Endothelial cell of umbilical vein (primary cell): ENCODE results near the gene IGBP1. TPM values are rescaled to one million over a fixed set of nuclear protein-coding genes. Genes with fewer than 3 reads are reported as not detected.

Source experiments
- BruUV-seq: library from RNA; stranded (reverse); fragments of 400-500 nt; replicated peaks from 2 replicates; lab custom pipeline; 2021; lab: Mats Ljungman, UMichigan
- CTCF ChIA-PET: fragments of 300-600, 350-600 bp; sonication (Branson Sonifier 250); formaldehyde crosslinking; loops from one replicate; lab custom pipeline; 2021; ENCODE audit warnings: antibody characterized with exemption, inconsistent platforms; lab: Charles Lee
- POLR2A ChIA-PET: fragments of 300-600, 350-600 bp; sonication (Branson Sonifier 250); formaldehyde crosslinking; loops from one replicate; lab custom pipeline; 2021; ENCODE audit warnings: antibody characterized with exemption, inconsistent platforms; lab: Charles Lee
- DNase-seq: peaks from one replicate; pipeline ENCODE4 v3.0.0-alpha.2; 2011; ENCODE audit warnings: low read depth, low spot score
- FAIRE-seq: peaks from 2 replicates; lab custom pipeline; 2011; peaks lifted over from hg19 to GRCh38; lab: Jason Lieb, UNC
- H2AFZ ChIP-seq: 2 replicates; pipeline ENCODE4 v1.6.0; 2012; ENCODE audit warnings: low read depth, low read length, control low read depth, inconsistent platforms
- H3K27ac ChIP-seq: 2 replicates; pipeline ENCODE4 v1.5.1; 2011; ENCODE audit warnings: low read depth, mild to moderate bottlenecking, control low read depth, low read length, moderate library complexity; ENCODE audit not compliant: insufficient read depth
- H3K27me3 ChIP-seq, 2 experiments: 2 replicates each; pipeline versions ENCODE4 v1.6.0 to v1.6.1; 2011; ENCODE audit warnings: low read length in 2 of 2, mixed read lengths in 1 of 2; ENCODE audit not compliant: control insufficient read depth in 2 of 2, insufficient read depth in 2 of 2
- H3K36me3 ChIP-seq, 2 experiments: 2 replicates in 1 of 2; 3 replicates in 1 of 2; pipeline ENCODE4 v1.5.1; 2011; ENCODE audit warnings: low read length in 2 of 2, mild to moderate bottlenecking in 1 of 2, moderate library complexity in 1 of 2; ENCODE audit not compliant: control insufficient read depth in 2 of 2, insufficient read depth in 2 of 2; ENCODE audit errors: extremely low read depth in 1 of 2
- H3K4me1 ChIP-seq: 3 replicates; pipeline ENCODE4 v1.5.1; 2011; ENCODE audit warnings: mild to moderate bottlenecking, low read length; ENCODE audit not compliant: control insufficient read depth, insufficient read depth; ENCODE audit errors: extremely low read depth
- H3K4me2 ChIP-seq: 2 replicates; pipeline ENCODE4 v1.6.1; 2011; ENCODE audit warnings: low read length, control low read depth, mixed read lengths; ENCODE audit not compliant: insufficient read depth
- H3K4me3 ChIP-seq, 3 experiments: fragments of 200-600 bp in 1 of 3; sonication (generic), shearing (Covaris generic) in 1 of 3; replicated peaks in 1 of 3; 2 replicates each; pipeline ENCODE4 v1.5.1; 2011 to 2016; ENCODE audit warnings: control low read depth in 3 of 3, low read length in 3 of 3, mild to moderate bottlenecking in 2 of 3, inconsistent platforms in 1 of 3, low read depth in 1 of 3, moderate library complexity in 1 of 3; ENCODE audit not compliant: insufficient read depth in 1 of 3
- H3K79me2 ChIP-seq: 2 replicates; pipeline ENCODE4 v1.6.0; 2012; ENCODE audit warnings: low read length, inconsistent platforms; ENCODE audit not compliant: control insufficient read depth, insufficient read depth
- H3K9ac ChIP-seq: replicated peaks from 2 replicates; pipeline ENCODE3; 2011; ENCODE audit warnings: low read length, control low read depth; ENCODE audit not compliant: insufficient read depth; ENCODE audit errors: extremely low read depth
- H3K9me1 ChIP-seq: replicated peaks from 3 replicates; pipeline ENCODE4 v1.6.0; 2011; ENCODE audit warnings: mild to moderate bottlenecking, low read length; ENCODE audit not compliant: control insufficient read depth, insufficient read depth; ENCODE audit errors: extremely low read depth
- H3K9me3 ChIP-seq: replicated peaks from 2 replicates; pipeline ENCODE4 v1.5.1; 2012; ENCODE audit warnings: low read length, inconsistent platforms; ENCODE audit not compliant: control insufficient read depth, insufficient read depth
- H4K20me1 ChIP-seq: replicated peaks from 2 replicates; pipeline ENCODE3; 2011; ENCODE audit warnings: mild to moderate bottlenecking, low read length; ENCODE audit not compliant: control insufficient read depth, insufficient read depth; ENCODE audit errors: extremely low read depth
- CTCF ChIP-seq, 2 donors: IDR thresholded peaks; 1 replicate in 1 of 2; 2 replicates in 1 of 2; pipeline ENCODE4 v1.5.1; 2011; ENCODE audit warnings: low read length in 2 of 2, mild to moderate bottlenecking in 2 of 2, moderate library complexity in 2 of 2, control low read depth in 1 of 2, inconsistent platforms in 1 of 2, low read depth in 1 of 2; ENCODE audit not compliant: insufficient read depth in 1 of 2; ENCODE audit errors: extremely low read depth in 1 of 2
- EZH2 ChIP-seq: IDR thresholded peaks from 2 replicates; pipeline ENCODE4 v1.6.1; 2012; ENCODE audit warnings: borderline replicate concordance, low read depth, mild to moderate bottlenecking, moderate library complexity, low read length, inconsistent platforms; ENCODE audit not compliant: severe bottlenecking
- FOS ChIP-seq: IDR thresholded peaks from 2 replicates; pipeline ENCODE4 v1.6.1; 2011; ENCODE audit warnings: mild to moderate bottlenecking, low read length, moderate library complexity, borderline replicate concordance; ENCODE audit not compliant: insufficient read depth
- GATA2 ChIP-seq: IDR thresholded peaks from 2 replicates; pipeline ENCODE4 v1.7.0; 2011; ENCODE audit warnings: low read depth, mild to moderate bottlenecking, moderate library complexity, mixed read lengths, low read length; ENCODE audit not compliant: insufficient read length, insufficient read depth
- JUN ChIP-seq: IDR thresholded peaks from 2 replicates; pipeline ENCODE4 v1.6.1; 2011; ENCODE audit warnings: borderline replicate concordance, low read depth; ENCODE audit not compliant: insufficient read length, insufficient read depth
- MAX ChIP-seq: IDR thresholded peaks from 2 replicates; pipeline ENCODE4 v1.6.1; 2011; ENCODE audit not compliant: insufficient read depth, insufficient read length
- MYC ChIP-seq: IDR thresholded peaks from one replicate; pipeline ENCODE4 v1.6.1; 2011; ENCODE audit warnings: mild to moderate bottlenecking, low read depth, low read length
- POLR2A ChIP-seq: IDR thresholded peaks from 2 replicates; pipeline ENCODE4 v1.6.1; 2012; ENCODE audit warnings: low read depth, mild to moderate bottlenecking, control low read depth, low read length
- POLR2AphosphoS5 ChIP-seq: IDR thresholded peaks from 2 replicates; pipeline ENCODE4 v1.6.1; 2012; ENCODE audit warnings: low read depth, mild to moderate bottlenecking, control low read depth, low read length, moderate library complexity; ENCODE audit not compliant: insufficient read depth
- dilution Hi-C: fragments of 300-500 bp; cut with MboI; formaldehyde crosslinking; loops from one replicate; pipeline ENCODE4 v1.15.0; 2019; ENCODE audit warnings: low sequenced_read_pairs; ENCODE audit not compliant: extremely low pct_ligation_motif_present
- intact Hi-C: fragments of 100-400 bp; cut with micrococcal nuclease; formaldehyde crosslinking; loops from one replicate; pipeline ENCODE4 v1.10.0; 2022
- polyA plus RNA-seq, 4 experiments: library from polyadenylated mRNA; depleted of rRNA in 3 of 4; stranded (reverse) in 3 of 4; unstranded in 1 of 4; fragments of >200 nt; gene quantifications; 2 replicates each; pipeline versions ENCODE4 v1.2.1 to v1.2.3, GENCODE V29; 2011 to 2012; ENCODE audit warnings: missing spikeins in 1 of 4
- total RNA-seq: library from RNA; stranded (reverse); gene quantifications from 2 replicates; pipeline ENCODE4 v1.2.3, GENCODE V29; 2021

IGBP1 gene
- total and polyA plus RNA-seq, 2 donors (not counting 3 experiments of a cell fraction or from before 2014, with no cell fraction given), result 38.1 to 39.5 TPM

DNA sequence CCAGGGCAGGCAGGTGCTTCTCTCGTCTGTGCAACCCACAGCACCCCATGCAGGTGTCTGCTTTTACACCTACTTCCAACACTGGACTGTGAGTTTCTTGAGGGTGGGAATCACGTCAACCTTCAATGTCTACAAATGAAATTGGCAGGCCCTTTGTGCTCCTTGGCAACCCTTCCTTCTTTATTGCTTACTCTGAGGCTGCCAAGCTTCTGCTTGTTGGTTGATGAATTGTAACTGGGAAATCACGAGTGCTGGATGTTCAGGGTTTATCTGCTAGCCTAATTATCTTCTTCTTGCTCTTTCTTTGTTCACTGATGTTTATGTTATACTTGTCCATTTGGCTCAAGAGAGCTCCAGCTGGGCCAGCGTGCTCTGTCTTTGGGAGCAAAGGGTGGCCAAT lies 41.5 kb downstream of the IGBP1 start:
- H2AFZ ChIP-seq, result peak overlapping the region; percentile 35
- no peak overlapping the region for H3K4me2 ChIP-seq
- peaks cover 5% of the 10 kb centered on the region for H3K4me1 ChIP-seq
- H3K4me3 ChIP-seq, result no peak overlapping the region
- H3K79me2 ChIP-seq, result no peaks in the 10 kb centered on the region
- ChIA-PET CTCF (interaction anchor here (0.8 to 2.0 kb wide), 4 partner anchors 9 to 49 kb away, joined by 3 to 7 read pairs (median 4); partner anchors contain the start of gene IGBP1), POLR2A (no interaction called here)
- H3K9ac ChIP-seq, result no peak overlapping the region
- TSS peak; percentile 96 for BruUV-seq
- DNase-seq (peak; percentile 19), FAIRE-seq (peak; percentile 63)
- no peaks in the 10 kb centered on the region for H3K9me1 ChIP-seq
- peak overlapping the region; percentile 41 for H3K27ac ChIP-seq
- no peaks in the 10 kb centered on the region for H3K36me3 ChIP-seq
- intact Hi-C loops (no loop called here), dilution Hi-C loops (no loop called here)
- no peaks in the 10 kb centered on the region for H3K9me3 ChIP-seq
- no peaks in the 10 kb centered on the region for H3K27me3 ChIP-seq
- TF ChIP-seq FOS (no peak), MYC (no peak), POLR2AphosphoS5 (no peak), MAX (no peak), EZH2 (no peak)
- no peaks in the 10 kb centered on the region for H4K20me1 ChIP-seq

- Histone ChIP-seq H3K27ac (no peak overlapping the region), H3K4me1 (peaks cover 5% of the 10 kb centered on the region), H3K4me2 (no peak overlapping the region), H3K9ac (no peak overlapping the region), H4K20me1 (no peaks in the 10 kb centered on the region), H2AFZ (no peak overlapping the region), H3K36me3 (no peaks in the 10 kb centered on the region), H3K9me3 (no peaks in the 10 kb centered on the region), H3K9me1 (no peaks in the 10 kb centered on the region), H3K79me2 (no peaks in the 10 kb centered on the region), H3K27me3 (no peaks in the 10 kb centered on the region), H3K4me3 (no peak overlapping the region)
- FAIRE-seq, result no peak
- POLR2A ChIA-PET, result no interaction called here
- TF ChIP-seq JUN (no peak), POLR2A (no peak), EZH2 (no peak), MYC (no peak), MAX (no peak), CTCF (IDR thresholded peaks at IDR 0.05; ENCODE audit: extremely low read depth in 1 of 2, insufficient read depth in 1 of 2, low read depth in 1 of 2, low read length in 2 of 2) (no peak), GATA2 (no peak), FOS (no peak), POLR2AphosphoS5 (no peak)
- dilution Hi-C loops (no loop called here), intact Hi-C loops (no loop called here)
- no peak for DNase-seq
- no TSS peak for BruUV-seq
- CTCF ChIA-PET, result interaction anchor here (1.6 to 2.0 kb wide), 2 partner anchors 10 to 23 kb away, joined by 4 to 5 read pairs; no protein-coding TSS in a partner anchor
These were observed 42.1 kb downstream of the IGBP1 start for GRCh38 chrX:70175338-70175737.
